Stimulated activated CD4-positive, alpha-beta T cell treated with anti-CD3 and anti-CD28 coated beads, Interleukin-4, amount 100 ng/mL, for 24 hours (primary cell): Measurements from ENCODE around the gene CDH13.
A peak's percentile ranks its signal among the peaks of the same experiment; 100 is the strongest.

Experiments used
- DNase-seq: peaks from one replicate; pipeline ENCODE4 v3.0.0-alpha.2; 2020

The CDH13 gene

DNA sequence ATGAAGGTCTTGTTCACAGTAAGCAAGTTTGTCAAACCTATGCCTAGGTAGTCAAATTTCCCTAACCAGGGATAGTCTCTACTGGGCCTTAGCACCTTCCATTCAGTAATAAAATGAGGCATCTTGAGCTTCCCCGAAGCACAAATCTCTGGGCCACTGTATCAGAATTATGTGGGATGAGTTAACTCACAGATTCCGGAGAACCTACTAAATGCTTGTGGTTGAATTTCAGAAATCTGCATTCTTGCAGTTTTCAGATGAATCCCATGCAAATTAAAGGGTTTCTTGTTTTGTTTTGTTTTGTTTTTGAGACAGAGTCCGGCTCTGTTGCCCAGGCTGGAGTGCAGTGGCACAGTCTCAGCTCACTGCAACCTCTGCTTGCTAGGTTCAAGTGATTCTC lies 702.2 kb downstream of the CDH13 start:
- no peak for DNase-seq

DNA sequence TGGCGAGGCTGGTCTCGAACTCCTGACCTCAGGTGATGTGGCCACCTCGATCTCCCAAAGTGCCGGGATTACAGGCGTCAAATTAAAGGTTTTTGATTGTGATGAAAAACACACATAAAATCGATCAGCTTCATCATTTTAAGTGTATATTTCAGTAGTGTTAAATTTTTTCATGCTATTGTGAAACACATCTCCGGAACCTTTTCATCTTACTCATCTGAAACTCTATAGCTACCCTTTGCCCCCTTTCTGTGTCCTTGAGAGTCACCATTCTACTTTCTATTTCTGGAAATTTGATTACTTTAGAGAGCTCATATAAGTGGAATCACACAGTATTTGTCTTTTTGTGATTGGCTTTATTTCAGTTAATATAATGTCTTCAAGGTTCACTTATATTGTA lies 702.7 kb downstream of the CDH13 start:
- DNase-seq = no peak

DNA sequence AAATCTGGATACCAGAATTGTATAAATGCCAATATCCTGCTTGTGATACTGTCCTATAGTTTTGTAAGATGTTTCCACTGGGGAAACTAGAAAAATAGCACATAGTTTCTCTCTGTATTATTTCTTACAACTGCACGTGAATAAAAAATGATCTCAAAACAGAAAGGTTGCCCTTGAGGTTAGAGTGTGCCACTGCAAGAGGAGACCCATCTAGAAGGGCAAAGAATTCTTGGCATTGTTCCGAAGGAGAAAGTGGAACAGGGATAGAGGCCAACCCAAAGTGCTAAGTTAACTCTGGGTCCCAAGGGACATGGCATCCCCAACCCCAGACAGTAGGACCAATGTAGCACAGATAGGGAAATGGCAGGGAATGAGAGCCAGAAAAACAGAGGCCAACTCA lies 703.5 kb downstream of the CDH13 start:
- DNase-seq = no peak

DNA sequence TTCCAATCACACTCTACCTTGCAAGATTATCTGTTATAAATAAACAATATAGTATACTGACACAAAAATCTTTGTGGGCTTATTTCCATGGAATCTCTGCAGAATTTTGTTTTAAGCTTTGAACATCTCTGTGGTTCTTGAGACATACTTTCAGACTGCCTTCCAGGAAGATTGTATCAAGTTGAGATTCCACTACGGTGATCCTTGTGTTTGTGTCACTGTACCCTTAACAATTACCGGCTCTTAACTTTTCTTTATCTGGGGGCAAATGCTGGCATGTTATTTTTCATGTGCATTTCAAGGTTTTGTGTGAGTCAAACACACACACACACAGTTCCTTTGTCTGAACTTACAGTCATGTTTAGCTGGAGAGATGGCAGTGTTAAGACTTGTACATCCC lies 708.3 kb downstream of the CDH13 start:
- DNase-seq = no peak

DNA sequence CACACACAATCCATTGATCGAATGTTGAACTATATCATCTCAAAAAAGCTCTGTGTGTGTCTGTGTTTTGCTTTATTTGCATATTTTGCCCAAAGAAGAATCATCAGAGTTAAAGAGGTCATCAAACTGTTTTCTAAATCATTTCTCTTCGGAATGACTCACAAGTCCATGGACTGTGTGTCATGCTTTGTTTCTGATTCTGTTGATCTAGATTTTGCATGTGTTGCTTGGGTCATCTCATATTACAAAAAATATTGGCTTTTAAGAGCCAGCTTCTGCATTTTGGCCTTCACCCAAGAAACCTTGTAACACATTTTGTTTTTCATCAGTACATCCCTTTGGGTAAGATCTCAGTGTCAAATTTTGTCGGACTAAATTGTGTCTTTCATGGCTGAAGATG lies 709.8 kb downstream of the CDH13 start:
- no peak for DNase-seq

DNA sequence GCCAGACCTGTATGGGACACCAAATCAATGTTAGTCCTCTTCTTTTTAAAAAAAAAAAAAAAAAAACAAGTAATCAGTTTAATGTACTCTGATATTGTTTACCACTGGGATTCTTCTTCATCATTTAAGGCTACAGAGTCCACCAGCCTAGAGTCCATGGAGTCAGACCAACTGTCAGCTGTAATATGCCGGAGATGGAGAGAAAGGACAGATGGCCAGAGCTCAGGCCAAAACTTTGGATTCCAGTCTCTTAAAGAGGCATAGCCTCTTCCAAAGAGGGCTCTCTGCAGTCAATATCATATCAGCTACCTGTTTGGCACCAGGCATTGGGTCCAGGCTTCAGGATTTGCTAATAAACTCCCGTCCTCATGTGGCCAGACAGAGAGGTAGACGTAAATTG lies 711.4 kb downstream of the CDH13 start:
- no peak for DNase-seq

DNA sequence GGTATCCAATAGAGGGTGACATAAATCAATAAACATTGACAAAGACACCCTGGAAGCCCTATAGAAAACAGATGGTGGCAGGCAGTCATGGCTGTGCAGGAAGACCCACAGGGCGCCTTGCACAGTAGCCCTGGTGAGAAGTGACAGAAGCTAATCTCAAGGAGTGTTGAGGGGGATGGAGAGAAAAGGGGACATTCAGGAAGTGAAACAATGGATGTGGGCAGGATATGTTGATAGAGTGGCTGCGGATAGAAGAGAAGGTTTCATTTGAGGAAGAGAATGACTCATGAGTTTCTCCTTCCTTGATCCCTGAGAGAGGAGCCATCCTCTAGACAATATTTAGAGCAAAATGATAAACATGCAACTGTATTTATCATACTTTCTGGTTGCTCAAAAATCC lies 712.2 kb downstream of the CDH13 start:
- DNase-seq = no peak

DNA sequence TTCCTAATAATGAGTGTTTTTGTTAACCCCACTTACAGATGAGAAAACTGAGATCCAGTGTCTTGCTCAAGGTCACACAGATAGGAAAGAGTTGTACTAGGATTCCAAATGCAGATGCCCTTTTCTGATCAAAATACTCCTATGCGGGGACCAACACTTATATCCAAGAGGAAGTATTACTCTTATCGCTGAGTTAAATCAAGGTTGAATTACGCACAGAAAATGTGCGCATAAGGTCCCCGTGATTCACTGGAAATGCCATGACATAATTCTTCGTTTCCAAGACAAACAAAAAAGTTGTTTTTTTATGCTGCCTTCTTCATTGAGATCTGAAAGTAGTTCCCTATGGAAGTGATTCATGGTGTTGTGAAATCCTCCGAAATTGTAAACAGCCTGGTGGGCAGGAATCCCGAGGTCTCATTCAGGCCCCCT lies 717.2 kb downstream of the CDH13 start:
- no peak for DNase-seq

DNA sequence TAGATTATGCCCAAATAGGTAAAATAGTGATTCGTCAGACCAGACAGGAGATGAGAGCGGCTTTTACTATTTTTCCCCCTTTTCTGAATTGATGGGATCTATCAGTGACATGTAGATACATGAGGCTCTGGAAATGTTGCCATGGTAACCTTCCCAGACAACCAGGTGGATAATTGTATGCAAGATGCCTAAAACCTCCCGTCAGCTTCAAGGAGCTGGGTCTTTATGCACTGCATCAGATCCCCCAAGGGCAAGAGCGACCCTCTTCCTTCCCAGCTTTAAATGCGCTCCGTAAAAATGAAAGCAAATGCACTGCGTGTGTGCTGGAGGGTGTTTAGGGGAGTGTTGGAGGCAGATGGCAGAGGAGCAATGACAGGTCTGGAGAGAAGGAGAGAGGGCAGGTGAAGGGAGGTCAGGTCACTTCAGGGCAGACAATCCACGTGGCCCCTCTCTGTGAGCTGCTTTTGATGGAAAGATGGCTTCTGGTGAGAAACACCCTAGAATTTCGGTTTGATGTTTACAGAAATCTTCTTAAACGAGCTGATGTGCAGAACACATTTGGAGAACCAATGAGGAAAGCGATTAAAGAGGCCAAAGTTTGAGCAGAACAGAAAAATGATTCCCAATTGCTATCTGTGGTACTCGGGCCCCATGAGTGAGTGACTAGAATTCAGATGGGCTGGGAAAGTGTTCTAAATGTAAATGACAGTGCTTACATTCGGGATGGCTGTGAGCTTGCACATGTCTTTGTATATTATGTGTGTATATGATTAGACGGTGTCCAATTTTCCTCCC lies 719.3 kb downstream of the CDH13 start:
- DNase-seq = no peak

DNA sequence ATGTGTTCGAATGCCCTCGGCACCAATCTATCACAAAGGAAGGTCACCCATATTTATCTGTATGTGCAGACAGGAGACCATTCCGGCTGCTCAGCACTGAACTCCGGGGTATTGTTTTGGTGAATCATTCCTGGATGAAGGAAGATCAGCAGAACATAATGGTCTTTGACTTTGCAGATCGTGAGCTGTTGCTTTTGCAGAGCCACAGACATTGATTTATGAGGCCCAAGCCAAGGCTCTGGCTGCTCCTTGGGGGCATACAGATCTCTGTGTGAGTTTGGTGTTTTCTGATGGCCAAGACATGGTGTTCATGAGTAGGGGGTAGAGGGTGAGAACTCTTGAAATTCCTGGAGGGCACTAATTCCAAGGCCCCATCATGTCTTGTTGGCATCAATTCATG lies 722.2 kb downstream of the CDH13 start:
- no peak for DNase-seq

DNA sequence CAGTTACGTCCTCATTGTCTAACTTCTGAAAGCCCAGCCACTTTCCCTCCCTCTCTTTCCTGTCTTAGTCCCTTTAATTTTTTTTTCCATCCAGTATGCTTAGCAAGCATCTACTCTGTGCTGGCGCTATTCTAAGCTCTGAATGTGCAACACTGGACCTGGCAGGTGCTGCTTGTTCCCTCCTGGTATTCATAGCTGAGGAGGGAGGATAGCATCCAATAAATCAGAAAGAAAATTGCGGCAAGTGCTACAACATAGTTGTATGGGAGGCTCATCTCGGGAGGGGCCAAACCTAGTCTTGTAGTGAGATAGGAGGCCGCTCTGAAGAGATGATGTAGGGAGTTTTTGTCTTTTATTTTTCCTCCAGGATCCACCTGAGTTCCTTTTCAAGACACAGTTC lies 723.7 kb downstream of the CDH13 start:
- DNase-seq = no peak

DNA sequence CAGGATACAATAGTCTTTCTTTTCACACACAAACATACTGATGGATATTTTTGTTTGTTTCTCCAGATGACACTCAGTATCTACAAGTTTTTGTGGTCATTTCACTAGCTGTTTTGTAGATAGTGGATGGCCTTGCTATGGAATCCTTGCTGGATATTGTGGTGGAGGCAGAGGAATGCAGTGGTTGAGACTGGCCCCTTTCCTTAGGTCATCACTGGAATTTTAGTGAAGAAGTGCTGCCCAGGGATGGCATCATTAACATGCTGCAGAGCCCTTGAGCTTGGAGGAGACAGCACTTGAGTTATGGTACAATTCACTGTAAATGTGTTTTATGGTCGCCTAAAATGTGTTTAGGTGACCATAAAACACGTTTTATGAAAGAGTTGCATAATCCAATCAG lies 725.1 kb downstream of the CDH13 start:
- no peak for DNase-seq

DNA sequence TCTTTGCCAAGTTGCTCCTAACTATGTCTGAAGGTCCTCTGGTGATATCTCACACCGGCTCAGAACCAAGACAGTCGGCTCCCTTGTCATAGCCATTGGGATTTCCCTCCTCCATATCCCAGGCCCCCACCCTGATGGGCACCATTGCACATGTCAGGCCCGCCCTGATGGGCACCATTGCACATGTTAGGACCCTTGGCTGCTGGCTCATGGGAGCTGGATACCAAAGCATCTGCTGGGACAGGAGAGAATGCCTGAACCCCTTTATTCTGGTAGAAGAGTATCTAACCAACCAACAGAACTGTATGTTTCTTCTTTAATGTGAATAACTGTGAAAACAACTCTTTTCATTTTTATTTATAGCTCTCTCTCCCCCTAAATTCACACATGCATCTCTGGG lies 726.5 kb downstream of the CDH13 start:
- DNase-seq = no peak

DNA sequence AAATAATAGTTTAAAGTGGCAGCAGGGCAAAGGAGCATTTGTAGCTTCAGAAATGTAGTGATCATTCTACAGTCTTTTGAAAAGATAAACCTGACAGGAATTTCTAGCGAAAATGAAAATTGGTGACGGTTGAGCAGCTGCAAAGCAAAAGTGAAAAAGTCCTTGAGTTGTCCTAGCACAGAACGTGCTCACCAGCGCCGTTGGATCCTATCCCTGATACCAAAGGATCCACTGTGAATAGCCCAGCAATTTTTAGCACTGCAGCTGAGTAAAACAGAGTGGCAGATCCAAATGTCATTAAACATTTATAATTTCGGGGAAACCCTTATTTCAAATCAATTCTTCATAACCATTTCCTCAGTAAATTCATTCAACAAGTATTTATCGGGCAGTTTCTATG lies 727.2 kb downstream of the CDH13 start:
- no peak for DNase-seq

DNA sequence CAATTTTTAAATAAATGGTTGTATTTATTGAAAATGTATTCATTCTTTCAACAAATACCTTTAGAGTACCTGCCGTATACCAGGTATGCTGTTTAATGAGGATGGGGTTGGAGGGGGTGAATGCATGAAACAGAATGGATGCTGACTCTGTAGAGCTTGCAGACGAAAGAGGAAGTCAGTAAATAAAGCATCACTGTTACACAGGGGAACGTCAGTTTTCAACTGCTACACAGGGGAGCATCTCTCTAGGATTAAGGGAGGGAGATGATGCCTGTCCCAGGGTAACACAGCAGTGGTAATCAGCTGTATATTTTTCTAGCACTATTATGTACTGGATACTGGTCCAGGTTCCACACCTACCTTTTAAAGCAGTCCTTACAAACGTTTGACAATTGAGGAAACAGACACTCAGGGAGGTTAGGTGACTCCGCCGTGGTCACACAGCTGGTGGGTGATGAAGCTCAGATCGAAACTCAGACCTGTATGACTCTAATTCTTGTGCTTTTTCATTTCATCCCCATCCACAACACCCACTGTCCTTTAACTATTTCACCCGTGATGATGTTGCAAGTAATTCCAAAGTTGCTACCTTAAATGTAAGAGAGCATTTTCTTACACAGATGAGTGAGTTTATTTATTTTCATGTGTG lies 728.9 kb downstream of the CDH13 start:
- DNase-seq = no peak

DNA sequence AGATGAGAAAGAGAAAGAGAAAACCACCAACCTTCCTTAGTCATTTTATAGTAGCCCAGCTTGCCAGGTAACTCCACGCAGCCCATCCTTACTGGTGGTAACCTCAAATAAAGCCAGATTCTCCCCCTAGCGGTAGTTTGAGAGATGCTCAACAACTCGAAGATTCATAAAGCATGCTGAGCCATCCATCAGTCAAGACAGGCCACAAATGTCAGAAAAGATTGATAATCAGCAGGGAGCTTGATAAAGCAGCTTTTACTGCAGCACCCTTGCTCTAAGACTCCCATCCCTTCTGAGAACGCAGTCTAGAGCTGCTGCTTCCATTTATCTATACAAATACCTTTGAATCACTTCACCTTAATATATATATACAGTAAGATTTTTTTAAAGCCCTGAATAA lies 729.5 kb downstream of the CDH13 start:
- DNase-seq = peak; percentile 4

DNA sequence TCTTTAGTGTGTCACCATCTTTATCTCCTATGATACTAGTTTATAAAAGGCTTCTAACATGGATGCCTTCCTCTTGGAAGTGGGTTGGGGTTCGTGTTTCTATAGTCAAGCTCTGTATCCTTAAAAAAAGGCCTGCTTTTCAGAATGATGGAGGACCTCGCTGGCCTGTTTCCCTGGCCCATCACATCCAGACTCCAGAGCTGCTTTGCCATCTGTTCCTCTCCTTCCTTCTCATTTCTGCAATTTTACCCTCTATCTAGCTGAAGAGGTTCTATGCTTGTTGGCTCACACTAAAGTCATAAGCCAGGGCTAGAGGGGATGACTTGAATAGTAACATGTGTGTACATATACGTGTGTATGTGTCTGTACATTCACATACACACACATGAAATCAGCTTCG lies 730.2 kb downstream of the CDH13 start:
- DNase-seq = no peak

DNA sequence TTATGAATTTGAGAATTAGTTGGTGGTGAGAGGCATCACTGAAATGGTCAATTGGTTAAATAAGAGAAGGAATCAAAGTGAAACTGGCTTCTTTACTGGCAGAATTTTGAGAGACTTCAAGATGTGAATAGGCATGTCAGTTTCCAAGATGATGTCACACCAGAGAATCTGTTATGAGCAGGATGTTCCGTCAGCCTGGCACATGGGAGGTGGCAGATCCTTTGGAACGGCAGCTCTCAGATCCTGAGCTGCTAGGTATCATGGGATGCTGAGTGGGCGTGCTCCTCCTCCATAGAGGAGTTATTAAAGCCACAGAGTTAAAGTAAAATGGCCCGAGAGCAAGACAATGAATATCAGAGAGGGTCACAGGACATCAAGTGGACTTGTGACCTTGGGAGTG lies 736.8 kb downstream of the CDH13 start:
- DNase-seq = no peak

DNA sequence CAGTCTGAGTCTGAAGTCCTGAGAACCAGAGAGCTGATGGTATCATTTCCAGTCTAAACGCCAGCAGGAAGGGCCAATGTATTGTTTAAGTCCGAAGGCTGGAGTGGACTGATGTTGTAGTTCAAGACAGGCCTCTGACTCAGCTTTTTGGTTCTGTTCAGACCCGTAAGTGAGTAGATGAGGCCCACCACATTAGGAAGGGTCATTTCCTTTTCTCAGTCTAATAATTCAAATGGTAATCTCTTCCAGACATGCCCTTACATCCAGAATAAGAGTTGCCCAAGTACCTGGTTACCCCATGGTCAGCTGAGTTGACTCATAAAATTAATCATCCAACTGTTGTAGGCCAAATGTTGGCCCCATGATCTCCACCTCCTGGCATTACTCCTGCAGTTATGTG lies 738.4 kb downstream of the CDH13 start:
- DNase-seq = no peak

DNA sequence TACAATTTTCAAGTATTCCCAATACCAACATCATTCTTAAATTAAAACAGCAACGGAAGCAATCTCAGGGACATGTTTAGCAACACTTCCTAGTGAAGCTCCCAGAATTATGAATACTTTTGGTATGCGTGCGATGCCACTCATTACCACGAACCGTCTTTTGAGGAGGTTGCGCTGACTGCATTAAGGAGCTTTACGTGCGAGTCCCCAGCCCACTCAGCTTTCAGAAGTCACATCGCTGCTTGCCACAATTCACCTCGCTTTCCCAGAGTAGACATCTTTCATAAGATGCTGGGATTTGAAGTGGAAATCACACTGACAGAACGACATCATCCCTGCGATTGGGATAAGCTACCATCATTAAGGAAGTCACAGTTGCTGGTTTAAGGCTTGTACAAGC lies 739.5 kb downstream of the CDH13 start:
- no peak for DNase-seq

DNA sequence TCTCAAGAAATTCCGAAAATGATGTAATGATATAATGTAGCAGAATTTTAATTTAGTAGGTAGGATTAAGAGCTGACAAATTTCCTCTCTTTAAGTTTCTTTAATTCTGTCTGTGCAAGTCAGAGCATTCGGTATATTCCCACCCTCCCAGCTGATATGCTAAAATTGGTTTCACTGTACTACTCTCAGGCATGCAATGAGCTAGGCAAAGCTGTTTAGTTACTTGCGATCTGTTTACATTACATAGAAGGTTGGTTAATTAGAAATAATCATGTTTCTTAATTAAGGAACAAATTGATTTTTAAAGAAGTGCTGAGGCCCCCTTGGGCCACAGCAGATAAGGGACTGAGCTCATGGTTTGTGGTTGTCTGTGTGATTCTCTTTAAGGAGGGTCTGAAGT lies 748.2 kb downstream of the CDH13 start:
- DNase-seq = no peak

DNA sequence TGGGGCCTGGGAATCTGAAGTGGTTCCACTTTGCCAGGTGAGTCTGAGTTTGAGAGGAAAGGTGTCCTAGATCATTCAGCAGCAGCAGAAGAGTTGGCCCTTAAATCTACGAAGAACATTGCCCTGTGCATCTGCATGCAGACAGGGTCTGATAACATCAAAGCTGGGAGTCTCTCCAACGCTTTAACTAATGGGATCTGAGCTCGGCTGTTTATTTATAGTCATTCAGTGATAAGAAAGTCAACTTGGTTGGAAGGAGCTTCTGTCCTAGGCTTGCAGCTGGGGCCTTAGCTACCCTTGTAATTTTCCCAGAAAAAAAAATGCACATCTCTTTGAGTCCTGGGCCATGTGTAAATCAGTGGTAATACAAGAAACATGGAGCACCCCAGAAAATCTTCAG lies 763.0 kb downstream of the CDH13 start:
- no peak for DNase-seq

DNA sequence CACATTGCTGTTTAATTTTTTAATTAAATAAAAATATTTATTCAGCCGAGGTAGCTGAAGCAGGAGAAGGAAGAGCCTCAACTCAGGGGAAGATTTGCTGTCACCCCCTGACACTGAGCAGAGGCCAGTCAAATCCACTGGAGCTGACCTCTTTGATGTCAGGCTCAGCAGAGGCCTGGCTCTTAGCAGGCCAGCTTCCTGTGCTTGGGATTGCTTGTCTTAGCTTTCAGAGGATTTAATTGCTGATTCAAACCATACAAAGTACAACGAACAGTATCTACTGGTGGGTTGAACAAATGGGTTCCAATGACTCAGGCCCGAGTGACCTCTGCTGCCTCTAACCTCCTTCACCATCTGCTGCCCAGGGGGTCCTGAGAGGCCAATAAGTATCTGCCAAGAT lies 764.0 kb downstream of the CDH13 start:
- DNase-seq = no peak

DNA sequence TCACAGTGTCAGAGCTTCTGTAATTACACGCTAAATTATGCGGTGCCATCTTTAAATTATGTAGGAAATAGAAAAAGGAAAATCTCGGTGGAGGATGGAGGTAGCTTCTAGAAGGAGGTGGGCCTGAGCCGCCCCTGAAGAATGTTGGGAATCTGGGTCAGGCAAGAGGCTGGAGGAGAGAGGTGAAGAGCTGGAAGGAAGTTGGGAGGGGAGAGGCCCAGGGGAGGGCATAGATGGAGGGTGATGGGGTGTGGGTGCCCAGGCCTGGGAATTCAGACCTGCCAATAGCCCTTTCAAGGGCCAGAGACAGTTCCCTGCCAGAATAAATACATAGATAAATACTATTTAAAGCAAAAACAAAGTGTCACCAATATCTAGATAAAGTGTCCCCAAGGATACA lies 766.0 kb downstream of the CDH13 start:
- no peak for DNase-seq
